Transverse colon (tissue), 4 donors: ENCODE data around the gene EML5. TPM values are rescaled to one million over a fixed set of nuclear protein-coding genes. Genes with fewer than 3 reads are reported as not detected.

ENCODE experiments used
- DNase-seq: peaks from one replicate; pipeline ENCODE4 v3.0.0-alpha.2; 2019
- H3K27ac ChIP-seq, 4 donors: fragments of 200-600 bp; sonication (generic); 2 replicates each; pipeline ENCODE4 v1.5.1; 2016 to 2018; ENCODE audit warnings: inconsistent platforms in 4 of 4
- H3K27me3 ChIP-seq: fragments of 200-600 bp; sonication (generic); 2 replicates; pipeline ENCODE4 v1.5.1; 2017; ENCODE audit warnings: inconsistent platforms
- H3K36me3 ChIP-seq, 4 donors: fragments of 200-600 bp; sonication (generic); 2 replicates each; pipeline ENCODE4 v1.5.1; 2017 to 2019; ENCODE audit warnings: inconsistent platforms in 4 of 4
- H3K4me1 ChIP-seq, 4 donors: fragments of 200-600 bp; sonication (generic); 2 replicates each; pipeline ENCODE4 v1.5.1; 2017 to 2020; ENCODE audit warnings: inconsistent platforms in 4 of 4
- H3K4me3 ChIP-seq, 4 donors: fragments of 200-600 bp; sonication (generic); 1 replicate in 1 of 4; 2 replicates in 3 of 4; pipeline versions ENCODE4 v1.5.1 to v1.6.1; 2017 to 2019; ENCODE audit warnings: inconsistent platforms in 4 of 4
- H3K9me3 ChIP-seq, 2 donors: fragments of 200-600 bp; sonication (generic); 2 replicates each; pipeline ENCODE4 v1.5.1; 2017 to 2019; ENCODE audit warnings: inconsistent platforms in 2 of 2
- EP300 ChIP-seq: sonication (generic); formaldehyde crosslinking; IDR thresholded peaks from one replicate; pipeline ENCODE4 v1.6.1; 2017; ENCODE audit warnings: antibody characterized with exemption, low read depth
- POLR2A ChIP-seq: fragments of 450-650 bp; IDR thresholded peaks from one replicate; pipeline ENCODE4 v1.6.1; 2016; ENCODE audit warnings: antibody characterized with exemption, mild to moderate bottlenecking, moderate library complexity
- POLR2AphosphoS5 ChIP-seq, 3 donors: sonication (generic); formaldehyde crosslinking; IDR thresholded peaks; one replicate each; pipeline ENCODE4 v1.6.1; 2016; ENCODE audit warnings: antibody characterized with exemption in 3 of 3
- WGBS, 2 donors: methylation state at CpG; one replicate each; pipeline ENCODE4 v1.1.5; 2018; ENCODE audit warnings: low coverage in 1 of 2; 5-methylcytosine and 5-hydroxymethylcytosine counted together
- in situ Hi-C, 4 donors: fragments of 200-750 bp; cut with MboI; loops; one replicate each; pipeline versions ENCODE4 v1.15.0 to v1.15.1; 2017; ENCODE audit warnings: low sequenced_read_pairs in 3 of 4, low pct_ligation_motif_present in 1 of 4, low pct_unique_long_range_greater_than_20kb in 1 of 4
- intact Hi-C: fragments of 100-400 bp; cut with DNase I; formaldehyde crosslinking; loops from one replicate; pipeline ENCODE4 v1.15.1; 2023; ENCODE audit warnings: low total_unique reads
- total RNA-seq, 4 donors: library from RNA; depleted of rRNA; stranded (reverse); fragments of >200 nt; gene quantifications; one replicate each; pipeline ENCODE4 v1.1.0, GENCODE V29; 2016
- TF ChIP-seq, protein P1 (sequence below), 5 experiments: fragments of 200-600 bp in 3 of 5; fragments of 450-650 bp in 2 of 5; sonication (generic) in 3 of 5; IDR thresholded peaks; 1 replicate in 2 of 5; 2 replicates in 3 of 5; pipeline ENCODE4 v1.5.1; 2016 to 2017; ENCODE audit warnings: antibody characterized with exemption in 5 of 5, inconsistent platforms in 3 of 5, mild to moderate bottlenecking in 2 of 5, moderate library complexity in 1 of 5

EML5 gene
- total RNA-seq, 4 donors from 2014 or later, result 0.20 to 4.9 (median 1.7) TPM

- in situ Hi-C loops, result no loop called here
- TF ChIP-seq, protein P1, sequence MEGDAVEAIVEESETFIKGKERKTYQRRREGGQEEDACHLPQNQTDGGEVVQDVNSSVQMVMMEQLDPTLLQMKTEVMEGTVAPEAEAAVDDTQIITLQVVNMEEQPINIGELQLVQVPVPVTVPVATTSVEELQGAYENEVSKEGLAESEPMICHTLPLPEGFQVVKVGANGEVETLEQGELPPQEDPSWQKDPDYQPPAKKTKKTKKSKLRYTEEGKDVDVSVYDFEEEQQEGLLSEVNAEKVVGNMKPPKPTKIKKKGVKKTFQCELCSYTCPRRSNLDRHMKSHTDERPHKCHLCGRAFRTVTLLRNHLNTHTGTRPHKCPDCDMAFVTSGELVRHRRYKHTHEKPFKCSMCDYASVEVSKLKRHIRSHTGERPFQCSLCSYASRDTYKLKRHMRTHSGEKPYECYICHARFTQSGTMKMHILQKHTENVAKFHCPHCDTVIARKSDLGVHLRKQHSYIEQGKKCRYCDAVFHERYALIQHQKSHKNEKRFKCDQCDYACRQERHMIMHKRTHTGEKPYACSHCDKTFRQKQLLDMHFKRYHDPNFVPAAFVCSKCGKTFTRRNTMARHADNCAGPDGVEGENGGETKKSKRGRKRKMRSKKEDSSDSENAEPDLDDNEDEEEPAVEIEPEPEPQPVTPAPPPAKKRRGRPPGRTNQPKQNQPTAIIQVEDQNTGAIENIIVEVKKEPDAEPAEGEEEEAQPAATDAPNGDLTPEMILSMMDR (IDR thresholded peaks at IDR 0.05), result no peak
- no peak for TF ChIP-seq POLR2AphosphoS5 (IDR thresholded peaks at IDR 0.05)
- no peak for TF ChIP-seq POLR2A
- no peak for TF ChIP-seq EP300
- Histone ChIP-seq H3K4me3 (no peak overlapping the region), H3K27ac (no peak overlapping the region), H3K36me3 (no peaks in the 10 kb centered on the region), H3K9me3 (no peaks in the 10 kb centered on the region), H3K4me1 (no peaks in the 10 kb centered on the region), H3K27me3 (no peaks in the 10 kb centered on the region)
- DNase-seq, result no peak
- intact Hi-C loops, result no loop called here
- 92 to 94% methylated on average over 3 of the region's 3 CpGs for WGBS, 2 donors
These were observed 161.7 kb downstream of the EML5 start for GRCh38 chr14:88631091-88631490.

- Histone ChIP-seq H3K9me3 (no peaks in the 10 kb centered on the region), H3K27ac (no peak overlapping the region), H3K27me3 (no peaks in the 10 kb centered on the region), H3K4me3 (no peak overlapping the region), H3K4me1 (no peaks in the 10 kb centered on the region), H3K36me3 (no peaks in the 10 kb centered on the region)
- in situ Hi-C loops (no loop called here), intact Hi-C loops (no loop called here)
- DNase-seq, result no peak
- WGBS, 2 donors, result 59 to 62% methylated on average over 3 to 6 of the region's 6 CpGs
- TF ChIP-seq POLR2A, result no peak
- no peak for TF ChIP-seq POLR2AphosphoS5 (IDR thresholded peaks at IDR 0.05)
- no peak for TF ChIP-seq EP300
- TF ChIP-seq, protein P1 (IDR thresholded peaks at IDR 0.05), result no peak
These were observed 162.2 kb downstream of the EML5 start for GRCh38 chr14:88630565-88630964.

- Histone ChIP-seq H3K27me3 (no peaks in the 10 kb centered on the region), H3K4me1 (no peaks in the 10 kb centered on the region), H3K4me3 (no peak overlapping the region), H3K27ac (no peak overlapping the region), H3K9me3 (no peaks in the 10 kb centered on the region), H3K36me3 (no peaks in the 10 kb centered on the region)
- in situ Hi-C loops (no loop called here), intact Hi-C loops (no loop called here)
- no peak for TF ChIP-seq POLR2A
- TF ChIP-seq, protein P1 (IDR thresholded peaks at IDR 0.05), result no peak
- TF ChIP-seq EP300, result no peak
- TF ChIP-seq POLR2AphosphoS5 (IDR thresholded peaks at IDR 0.05), result no peak
- DNase-seq, result no peak
These were observed 164.3 kb downstream of the EML5 start for GRCh38 chr14:88628462-88628861.

DNA sequence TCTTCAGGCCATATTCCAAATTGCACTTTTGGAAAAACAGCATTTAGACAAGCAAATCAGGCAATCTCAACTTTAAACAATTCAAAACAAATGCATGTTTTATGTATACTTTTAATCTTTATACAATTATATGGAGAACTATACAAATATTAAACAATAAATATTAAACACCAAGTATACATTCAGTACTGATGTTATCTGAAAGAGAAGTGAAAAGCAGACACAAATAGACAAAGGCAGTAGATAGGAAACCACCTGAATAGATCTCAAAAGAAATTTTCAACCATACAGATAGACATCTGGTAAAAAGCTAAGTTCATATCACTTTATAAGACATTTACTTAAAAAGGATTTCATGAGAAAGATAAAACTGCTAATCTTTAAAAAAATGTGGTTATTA, 164.7 kb downstream of the EML5 start:
- no peak for TF ChIP-seq EP300
- TF ChIP-seq POLR2A, result no peak
- TF ChIP-seq, protein P1 (IDR thresholded peaks at IDR 0.05), result no peak
- TF ChIP-seq POLR2AphosphoS5 (IDR thresholded peaks at IDR 0.05), result no peak
- H3K4me1 ChIP-seq, result no peaks in the 10 kb centered on the region
- in situ Hi-C loops, result no loop called here
- no peaks in the 10 kb centered on the region for H3K9me3 ChIP-seq
- no peak overlapping the region for H3K27ac ChIP-seq
- no peaks in the 10 kb centered on the region for H3K27me3 ChIP-seq
- no peaks in the 10 kb centered on the region for H3K36me3 ChIP-seq
- DNase-seq, result no peak
- intact Hi-C loops, result no loop called here
- H3K4me3 ChIP-seq, result no peak overlapping the region
